ENCODE data around the gene TDRKH. TPM values are rescaled to one million over a fixed set of nuclear protein-coding genes. Genes with fewer than 3 reads are reported as not detected.

TDRKH gene
- total and polyA plus RNA-seq, 11 donors = 2.7 to 9.8 (median 4.8) TPM

GRCh38 chr1:151762941-151763921 lies 27.1 kb downstream of the TDRKH start, which contains the start of gene MRPL9:
Gene MRPL9, minus strand, starts transcription at chr1:151763496. Its CDS starts 17 bp downstream, at chr1:151763479.
- no peaks in the 10 kb centered on the region for H3K9me3 ChIP-seq
- H3K4me3 ChIP-seq = peak within 1 kb of the TSS; percentile 63 to 96 (median 82)
- H3K27ac ChIP-seq = peak within 1 kb of the TSS; percentile 41 to 94 (median 88)
- intact Hi-C loops (cut with DNase I) = loop anchor here in 1 of 10 donors (10.0 kb wide), 1 partner anchor 242 kb away; no protein-coding TSS in a partner anchor
- H3K36me3 ChIP-seq = peaks cover 0 to 42% (median 38%) of the 10 kb centered on the region in 9 donors
- H3K4me1 ChIP-seq = peaks cover 0 to 17% (median 13%) of the 10 kb centered on the region in 12 donors
- peak; percentile 81 to 91 (median 86) for DNase-seq
- WGBS, 4 donors = 0 to 1% (median 1%) methylated on average over 43 to 68 of the region's 68 CpGs
- ATAC-seq = peak; percentile 97 to 99 (median 99)
- peak in 1 of 2 donors; percentile 35 for TF ChIP-seq POLR2A (IDR thresholded peaks at IDR 0.05)
- TF ChIP-seq CTCF (IDR thresholded peaks at IDR 0.05) = no peak
- no peaks in the 10 kb centered on the region for H3K27me3 ChIP-seq

GRCh38 chr1:151760597-151761385 lies 29.5 kb downstream of the TDRKH start:
- Histone ChIP-seq H3K27ac (no peak overlapping the region), H3K4me3 (no peak overlapping the region), H3K4me1 (peaks cover 0 to 17% (median 13%) of the 10 kb centered on the region in 12 donors), H3K36me3 (peaks cover 0 to 58% (median 44%) of the 10 kb centered on the region in 9 donors), H3K9me3 (no peaks in the 10 kb centered on the region), H3K27me3 (no peaks in the 10 kb centered on the region)
- ATAC-seq = no peak
- intact Hi-C loops (cut with DNase I) = loop anchor here in 1 of 10 donors (10.0 kb wide), 1 partner anchor 244 kb away; no protein-coding TSS in a partner anchor
- TF ChIP-seq POLR2A (IDR thresholded peaks at IDR 0.05) = no peak
- 92 to 96% (median 95%) methylated on average over 7 of the region's 7 CpGs for WGBS, 4 donors
- DNase-seq = no peak

GRCh38 chr1:151759241-151759640 lies 31.1 kb downstream of the TDRKH start:
- TF ChIP-seq POLR2A (IDR thresholded peaks at IDR 0.05) (no peak), CTCF (IDR thresholded peaks at IDR 0.05) (no peak)
- no peak for DNase-seq
- Histone ChIP-seq H3K27me3 (no peaks in the 10 kb centered on the region), H3K4me1 (peaks cover 0 to 14% (median 10%) of the 10 kb centered on the region in 12 donors), H3K36me3 (peaks cover 0 to 60% (median 44%) of the 10 kb centered on the region in 9 donors), H3K9me3 (no peaks in the 10 kb centered on the region), H3K4me3 (no peak overlapping the region), H3K27ac (no peak overlapping the region)
- no peak for ATAC-seq
- intact Hi-C loops (cut with DNase I) = no loop called here

GRCh38 chr1:151756291-151756690 lies 34.0 kb downstream of the TDRKH start:
- no peaks in the 10 kb centered on the region for H3K4me1 ChIP-seq
- TF ChIP-seq POLR2A (IDR thresholded peaks at IDR 0.05) (no peak), CTCF (IDR thresholded peaks at IDR 0.05) (no peak)
- DNase-seq (no peak), ATAC-seq (no peak)
- no peaks in the 10 kb centered on the region for H3K27me3 ChIP-seq
- intact Hi-C loops (cut with DNase I) = no loop called here
- H3K9me3 ChIP-seq = no peaks in the 10 kb centered on the region
- no peak overlapping the region for H3K27ac ChIP-seq
- H3K4me3 ChIP-seq = no peak overlapping the region
- H3K36me3 ChIP-seq = peaks cover 0 to 51% (median 36%) of the 10 kb centered on the region in 9 donors
- 64 to 83% (median 78%) methylated on average over 1 of the region's 1 CpG for WGBS, 4 donors
